Ovary (tissue), 9 donors: ENCODE results near the gene FAM216A. TPM values are rescaled to one million over a fixed set of nuclear protein-coding genes. Genes with fewer than 3 reads are reported as not detected.
"Not testable (repeated sequence)": the region's sequence is repeated elsewhere in the genome, so short reads cannot be mapped to it uniquely, and the experiment has no call there.

Experiments
- DNase-seq, 5 donors: peaks; one replicate each; pipeline ENCODE4 v3.0.0-alpha.2; 2019 to 2020
- H3K27ac ChIP-seq, 2 donors: fragments of 200-600 bp; one replicate each; pipeline versions ENCODE4 v1.5.1 to v1.8.0; 2019 to 2022
- H3K27me3 ChIP-seq: fragments of 200-600 bp; one replicate; pipeline ENCODE4 v1.8.0; 2022
- H3K36me3 ChIP-seq: fragments of 200-600 bp; sonication (generic); one replicate; pipeline ENCODE4 v1.5.1; 2019
- H3K4me1 ChIP-seq: one replicate; pipeline ENCODE4 v1.8.1; 2013; ENCODE audit warnings: mild to moderate bottlenecking, moderate library complexity; ENCODE audit not compliant: insufficient read depth
- H3K4me3 ChIP-seq: fragments of 200-600 bp; sonication (generic); one replicate; pipeline ENCODE4 v1.5.1; 2017
- H3K9me3 ChIP-seq, 2 donors: fragments of 200-600 bp in 1 of 2; sonication (generic) in 1 of 2; one replicate each; pipeline versions ENCODE4 v1.5.1 to v1.8.1; 2013 to 2019; ENCODE audit warnings: mild to moderate bottlenecking in 1 of 2, moderate library complexity in 1 of 2
- CTCF ChIP-seq, 3 donors: fragments of 450-650 bp in 2 of 3; fragments of 200-600 bp in 1 of 3; IDR thresholded peaks; one replicate each; pipeline versions ENCODE4 v1.5.1 to v1.8.0; 2016 to 2022; ENCODE audit warnings: antibody characterized with exemption in 3 of 3, mild to moderate bottlenecking in 1 of 3
- EP300 ChIP-seq: sonication (generic); formaldehyde crosslinking; IDR thresholded peaks from one replicate; pipeline ENCODE4 v1.6.1; 2017; ENCODE audit warnings: antibody characterized with exemption
- POLR2A ChIP-seq: fragments of 450-650 bp; IDR thresholded peaks from one replicate; pipeline ENCODE4 v1.6.1; 2017; ENCODE audit warnings: antibody characterized with exemption, mild to moderate bottlenecking, moderate library complexity
- WGBS, 3 donors: extraction: QIAGEN DNeasy Blood & Tissue Kit in 1 of 3; methylation state at CpG; one replicate each; pipeline versions ENCODE4 v1.1.5 to v1.1.7; 2013 to 2017; 5-methylcytosine and 5-hydroxymethylcytosine counted together
- intact Hi-C, 4 donors: fragments of 100-400 bp; cut with DNase I; formaldehyde crosslinking; loops; one replicate each; pipeline versions ENCODE4 v1.11.0 to v1.15.1; 2022 to 2023
- polyA plus RNA-seq, 2 donors: library from polyadenylated mRNA; stranded (reverse); fragments of 200-250 nt in 1 of 2; fragments of 350-450 nt in 1 of 2; fragmentation: Illumina TruSeq in 1 of 2; extraction: RNeasy Lipid Tissue Mini Kit (QIAGEN cat#74804) in 1 of 2; gene quantifications; one replicate each; pipeline ENCODE4 v1.2.3, GENCODE V29; 2013 to 2014
- total RNA-seq, 7 donors: library from RNA; depleted of rRNA in 2 of 7; stranded (reverse); fragments of >200 nt in 2 of 7; fragmentation: NEBNext Ultra II Directional in 3 of 7; extraction: Animal tissue kit (Norgen Biotek cat#: 25700) in 3 of 7; gene quantifications; one replicate each; pipeline versions ENCODE4 v1.1.0 to v1.2.4, GENCODE V29; 2016 to 2023
- donor health status: DM: no; HTN: no; CAD: no; lungs with moderate emphysema.
- donor health status: DM: no; HTN: no; CAD: no.
- donor health status: Bipolar disorder and iron deficiency.
- donor health status: DM: yes; HTN: yes; CAD: no.
- donor health status: DM: no; HTN: no; CAD: no.
- donor health status: DM: yes; HTN: yes; CAD: no.

Gene FAM216A
- total and polyA plus RNA-seq, 9 donors, result 6.5 to 12.3 (median 10.1) TPM

- H3K27ac ChIP-seq, result no peak overlapping the region
- no peaks in the 10 kb centered on the region for H3K36me3 ChIP-seq
- intact Hi-C loops, result loop anchor here in 2 of 4 donors (10.0 kb wide), 2 partner anchors 236 to 426 kb away; no protein-coding TSS in a partner anchor
- DNase-seq, result no peak
- 89 to 93% (median 92%) methylated on average over 4 of the region's 4 CpGs for WGBS, 3 donors
- no peaks in the 10 kb centered on the region for H3K4me1 ChIP-seq
- TF ChIP-seq CTCF (IDR thresholded peaks at IDR 0.05) (no peak), POLR2A (no peak), EP300 (no peak)
- H3K27me3 ChIP-seq, result no peaks in the 10 kb centered on the region
- no peak overlapping the region for H3K4me3 ChIP-seq
- no peaks in the 10 kb centered on the region for H3K9me3 ChIP-seq
Observed at GRCh38 chr12:110458756-110459155, 9.9 kb upstream of the FAM216A start.

GRCh38 chr12:110461189-110461588 lies 7.5 kb upstream of the FAM216A start:
- H3K4me3 ChIP-seq, H3K9me3 ChIP-seq, H3K36me3 ChIP-seq, H3K4me1 ChIP-seq, DNase-seq, H3K27ac ChIP-seq, H3K27me3 ChIP-seq: not testable (repeated sequence)
- intact Hi-C loops, result loop anchor here in 1 of 4 donors (10.0 kb wide), 1 partner anchor 424 kb away; no protein-coding TSS in a partner anchor
- 86 to 90% (median 88%) methylated on average over 5 of the region's 5 CpGs for WGBS, 3 donors

GRCh38 chr12:110465024-110465423 lies 3.6 kb upstream of the FAM216A start:
- Histone ChIP-seq H3K4me1 (peaks cover 8% of the 10 kb centered on the region), H3K36me3 (no peaks in the 10 kb centered on the region), H3K4me3 (no peak overlapping the region), H3K27ac (no peak overlapping the region), H3K27me3 (no peaks in the 10 kb centered on the region), H3K9me3 (no peaks in the 10 kb centered on the region)
- WGBS, 3 donors, result 79 to 85% (median 82%) methylated on average over 2 of the region's 2 CpGs
- intact Hi-C loops, result loop anchor here in 2 of 4 donors (5.0 to 10.0 kb wide), 3 partner anchors 137 to 422 kb away; no protein-coding TSS in a partner anchor
- TF ChIP-seq CTCF (IDR thresholded peaks at IDR 0.05) (no peak), POLR2A (no peak), EP300 (no peak)
- no peak for DNase-seq

- not testable (repeated sequence) for H3K27ac ChIP-seq
- intact Hi-C loops, result loop anchor here in 2 of 4 donors (5.0 to 10.0 kb wide), 3 partner anchors 137 to 422 kb away; no protein-coding TSS in a partner anchor
- WGBS, 3 donors, result 88 to 92% (median 90%) methylated on average over 11 of the region's 11 CpGs
Observed at GRCh38 chr12:110465765-110466164, 2.9 kb upstream of the FAM216A start.

GRCh38 chr12:110466791-110467190 lies 1.9 kb upstream of the FAM216A start:
- no peaks in the 10 kb centered on the region for H3K36me3 ChIP-seq
- TF ChIP-seq POLR2A (no peak), CTCF (IDR thresholded peaks at IDR 0.05) (no peak)
- DNase-seq, result no peak
- H3K9me3 ChIP-seq, result no peaks in the 10 kb centered on the region
- peak overlapping the region; percentile 61 for H3K4me3 ChIP-seq
- WGBS, 3 donors, result 61 to 71% (median 62%) methylated on average over 5 of the region's 5 CpGs
- intact Hi-C loops, result loop anchor here in 2 of 4 donors (5.0 to 10.0 kb wide), 3 partner anchors 136 to 421 kb away; no protein-coding TSS in a partner anchor
- no peaks in the 10 kb centered on the region for H3K27me3 ChIP-seq
- H3K4me1 ChIP-seq, result peaks cover 8% of the 10 kb centered on the region
- H3K27ac ChIP-seq, result no peak overlapping the region

More at GRCh38 chr12:110465765-110466164, 2.9 kb upstream of the FAM216A start:
- H3K36me3 ChIP-seq, H3K4me1 ChIP-seq, H3K4me3 ChIP-seq, H3K27me3 ChIP-seq, H3K9me3 ChIP-seq, DNase-seq: not testable (repeated sequence)
